Lower leg skin (tissue), 3 donors: ENCODE results near the gene VNN1.

ENCODE experiments used
- POLR2A ChIP-seq, 2 donors: fragments of 450-650 bp; IDR thresholded peaks; one replicate each; pipeline ENCODE4 v1.6.1; 2016 to 2017; ENCODE audit warnings: antibody characterized with exemption in 2 of 2, mild to moderate bottlenecking in 1 of 2, moderate library complexity in 1 of 2
- TF ChIP-seq, protein P1 (sequence below), 3 donors: fragments of 450-650 bp; IDR thresholded peaks; one replicate each; pipeline ENCODE4 v1.5.1; 2016; ENCODE audit warnings: antibody characterized with exemption in 3 of 3, mild to moderate bottlenecking in 3 of 3, moderate library complexity in 2 of 3

DNA sequence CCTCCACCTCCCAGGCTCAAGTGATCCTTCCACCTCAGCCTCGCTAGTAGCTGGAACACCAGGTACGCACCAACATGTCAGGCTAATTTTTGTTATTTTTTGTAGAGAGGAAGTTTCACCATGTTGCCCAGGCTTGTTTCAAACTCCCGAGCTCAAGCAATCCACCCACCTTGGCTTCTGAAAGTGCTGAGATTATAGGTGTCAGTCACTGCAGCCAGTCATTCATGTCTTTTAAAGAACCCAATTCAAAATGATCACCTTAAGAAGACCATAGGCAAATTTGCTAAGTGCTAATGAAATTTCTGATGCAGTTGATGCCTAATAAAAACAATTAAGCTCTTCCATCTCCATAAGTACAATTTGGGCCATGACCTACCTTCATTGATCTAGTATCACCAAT lies 46.4 kb upstream of the VNN1 start:
- no peak for TF ChIP-seq POLR2A (IDR thresholded peaks at IDR 0.05)
- TF ChIP-seq, protein P1, sequence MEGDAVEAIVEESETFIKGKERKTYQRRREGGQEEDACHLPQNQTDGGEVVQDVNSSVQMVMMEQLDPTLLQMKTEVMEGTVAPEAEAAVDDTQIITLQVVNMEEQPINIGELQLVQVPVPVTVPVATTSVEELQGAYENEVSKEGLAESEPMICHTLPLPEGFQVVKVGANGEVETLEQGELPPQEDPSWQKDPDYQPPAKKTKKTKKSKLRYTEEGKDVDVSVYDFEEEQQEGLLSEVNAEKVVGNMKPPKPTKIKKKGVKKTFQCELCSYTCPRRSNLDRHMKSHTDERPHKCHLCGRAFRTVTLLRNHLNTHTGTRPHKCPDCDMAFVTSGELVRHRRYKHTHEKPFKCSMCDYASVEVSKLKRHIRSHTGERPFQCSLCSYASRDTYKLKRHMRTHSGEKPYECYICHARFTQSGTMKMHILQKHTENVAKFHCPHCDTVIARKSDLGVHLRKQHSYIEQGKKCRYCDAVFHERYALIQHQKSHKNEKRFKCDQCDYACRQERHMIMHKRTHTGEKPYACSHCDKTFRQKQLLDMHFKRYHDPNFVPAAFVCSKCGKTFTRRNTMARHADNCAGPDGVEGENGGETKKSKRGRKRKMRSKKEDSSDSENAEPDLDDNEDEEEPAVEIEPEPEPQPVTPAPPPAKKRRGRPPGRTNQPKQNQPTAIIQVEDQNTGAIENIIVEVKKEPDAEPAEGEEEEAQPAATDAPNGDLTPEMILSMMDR (IDR thresholded peaks at IDR 0.05): no peak
